ENCODE measurements around the gene TMEM164. TPM values are rescaled to one million over a fixed set of nuclear protein-coding genes. Genes with fewer than 3 reads are reported as not detected.

Gene TMEM164
- total RNA-seq, 1 donor from 2014 or later, result 48.3 TPM

DNA sequence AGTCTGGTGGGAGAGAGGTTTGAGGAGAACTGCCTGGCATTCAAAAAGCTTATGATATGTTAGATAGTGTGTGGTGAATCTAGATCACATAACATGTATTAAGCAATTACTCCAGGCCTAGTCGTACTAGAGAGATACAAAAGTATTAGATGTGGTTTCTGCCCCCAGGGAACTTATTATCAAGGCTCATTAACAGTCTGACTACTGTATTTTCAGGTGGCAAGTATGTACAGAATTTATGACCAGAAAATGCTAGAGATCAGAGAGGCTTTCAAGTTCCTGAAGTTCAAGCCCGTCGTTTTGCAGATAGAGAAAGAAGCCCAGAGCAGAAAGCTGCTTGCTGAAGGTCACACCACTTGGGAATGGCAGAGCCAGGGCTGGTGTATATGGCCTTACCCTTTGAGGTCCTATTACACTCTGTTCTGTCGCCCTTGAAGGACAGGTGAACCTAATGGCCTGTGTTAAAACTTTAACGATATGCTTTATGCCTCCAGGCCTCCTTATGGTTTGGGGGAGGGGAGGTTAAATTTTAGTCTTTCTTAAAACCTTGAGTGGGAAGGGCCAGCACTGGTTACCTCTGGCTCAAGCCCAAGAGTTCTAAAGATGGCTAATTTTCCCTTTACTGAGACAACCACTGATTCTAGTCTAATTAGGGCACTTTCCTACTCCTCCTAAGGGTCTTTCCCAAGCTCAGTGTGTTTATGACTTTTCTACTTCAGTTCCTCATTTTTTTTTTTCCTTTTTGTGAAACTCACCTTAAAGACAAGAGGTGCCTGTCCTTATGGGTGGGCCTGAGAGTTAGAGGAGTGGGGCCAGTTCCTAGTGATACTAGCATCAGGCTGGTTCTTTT is 19.9 kb downstream of the TMEM164 start:
- TF ChIP-seq, protein P1, sequence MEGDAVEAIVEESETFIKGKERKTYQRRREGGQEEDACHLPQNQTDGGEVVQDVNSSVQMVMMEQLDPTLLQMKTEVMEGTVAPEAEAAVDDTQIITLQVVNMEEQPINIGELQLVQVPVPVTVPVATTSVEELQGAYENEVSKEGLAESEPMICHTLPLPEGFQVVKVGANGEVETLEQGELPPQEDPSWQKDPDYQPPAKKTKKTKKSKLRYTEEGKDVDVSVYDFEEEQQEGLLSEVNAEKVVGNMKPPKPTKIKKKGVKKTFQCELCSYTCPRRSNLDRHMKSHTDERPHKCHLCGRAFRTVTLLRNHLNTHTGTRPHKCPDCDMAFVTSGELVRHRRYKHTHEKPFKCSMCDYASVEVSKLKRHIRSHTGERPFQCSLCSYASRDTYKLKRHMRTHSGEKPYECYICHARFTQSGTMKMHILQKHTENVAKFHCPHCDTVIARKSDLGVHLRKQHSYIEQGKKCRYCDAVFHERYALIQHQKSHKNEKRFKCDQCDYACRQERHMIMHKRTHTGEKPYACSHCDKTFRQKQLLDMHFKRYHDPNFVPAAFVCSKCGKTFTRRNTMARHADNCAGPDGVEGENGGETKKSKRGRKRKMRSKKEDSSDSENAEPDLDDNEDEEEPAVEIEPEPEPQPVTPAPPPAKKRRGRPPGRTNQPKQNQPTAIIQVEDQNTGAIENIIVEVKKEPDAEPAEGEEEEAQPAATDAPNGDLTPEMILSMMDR (IDR thresholded peaks at IDR 0.05; ENCODE audit: borderline replicate concordance), result no peak
- no peaks in the 10 kb centered on the region for H3K9me3 ChIP-seq (replicated peaks)
- peaks cover 10% of the 10 kb centered on the region for H3K36me3 ChIP-seq
- H3K27me3 ChIP-seq (ENCODE audit: low read depth), result no peaks in the 10 kb centered on the region
- H3K4me3 ChIP-seq, result no peak overlapping the region
- H3K4me1 ChIP-seq, result peaks cover 48% of the 10 kb centered on the region
- no peak for DNase-seq
- peak overlapping the region; percentile 79 for H3K27ac ChIP-seq (replicated peaks)
- intact Hi-C loops (cut with micrococcal nuclease), result no loop called here

DNA sequence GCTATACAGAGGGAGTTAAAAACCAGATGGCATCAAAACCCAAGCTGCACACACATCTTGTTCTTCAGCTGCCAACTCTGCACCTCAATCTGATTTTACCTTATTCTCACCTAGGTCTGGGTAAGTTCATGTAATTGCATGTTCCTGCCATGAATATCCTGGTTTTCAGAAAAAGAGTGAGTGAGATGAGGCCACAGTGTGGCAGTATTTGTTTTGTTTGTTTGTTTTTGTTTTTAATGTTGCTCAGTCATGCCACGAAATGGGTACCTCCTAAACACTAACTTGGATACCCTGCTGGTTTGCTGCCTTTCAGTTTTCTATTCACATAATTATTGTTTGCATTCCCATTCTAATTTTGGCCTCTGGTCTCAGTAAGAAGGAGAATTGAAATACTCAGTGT is 22.5 kb downstream of the TMEM164 start:
- Histone ChIP-seq H3K4me1 (peaks cover 47% of the 10 kb centered on the region), H3K27me3 (ENCODE audit: low read depth) (no peaks in the 10 kb centered on the region), H3K9me3 (replicated peaks) (no peaks in the 10 kb centered on the region), H3K27ac (replicated peaks) (peak overlapping the region; percentile 56), H3K4me3 (no peak overlapping the region), H3K36me3 (peaks cover 10% of the 10 kb centered on the region)
- TF ChIP-seq, protein P1 (IDR thresholded peaks at IDR 0.05; ENCODE audit: borderline replicate concordance), result no peak
- intact Hi-C loops (cut with micrococcal nuclease), result no loop called here
- DNase-seq, result no peak

DNA sequence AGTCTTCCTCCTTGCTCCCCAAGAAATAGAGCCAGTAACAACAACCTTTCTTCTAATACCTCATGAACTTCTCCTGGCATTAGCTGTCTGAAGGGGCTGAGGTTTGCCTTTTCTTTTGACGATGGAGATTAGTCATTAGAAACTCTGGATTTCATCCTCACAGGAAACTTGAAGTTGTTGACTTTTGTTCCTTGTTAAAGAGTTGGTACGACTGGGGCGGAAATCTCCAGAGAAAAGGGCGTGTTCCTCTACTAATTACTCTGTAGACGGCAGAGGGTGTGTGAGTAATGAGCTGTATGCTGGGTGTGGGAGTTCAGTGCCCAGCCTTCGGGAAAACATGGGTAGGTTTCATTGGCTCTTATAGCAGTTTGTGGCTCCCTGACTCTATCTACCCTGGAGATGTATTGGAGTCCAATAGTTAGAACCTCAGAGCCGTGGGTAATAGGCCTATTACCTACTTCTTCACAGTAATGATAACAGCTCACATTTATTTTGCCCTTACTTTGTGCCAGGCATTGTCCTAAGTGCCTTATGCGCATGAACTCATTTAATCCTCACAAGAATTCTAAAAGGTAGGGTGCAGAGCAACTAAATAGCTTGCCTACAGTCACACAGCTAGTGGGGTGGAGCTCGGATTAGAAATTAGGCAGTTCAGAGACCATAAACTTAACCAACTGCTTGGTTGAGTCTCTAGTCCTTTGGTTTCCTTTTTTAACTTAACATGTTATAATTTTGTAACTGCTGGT is 23.4 kb downstream of the TMEM164 start:
- no peak for DNase-seq
- Histone ChIP-seq H3K4me3 (no peak overlapping the region), H3K4me1 (peaks cover 43% of the 10 kb centered on the region), H3K27me3 (ENCODE audit: low read depth) (no peaks in the 10 kb centered on the region), H3K9me3 (replicated peaks) (no peaks in the 10 kb centered on the region), H3K36me3 (peaks cover 10% of the 10 kb centered on the region), H3K27ac (replicated peaks) (peak overlapping the region; percentile 56)
- intact Hi-C loops (cut with micrococcal nuclease), result no loop called here
- TF ChIP-seq, protein P1 (IDR thresholded peaks at IDR 0.05; ENCODE audit: borderline replicate concordance), result no peak

DNA sequence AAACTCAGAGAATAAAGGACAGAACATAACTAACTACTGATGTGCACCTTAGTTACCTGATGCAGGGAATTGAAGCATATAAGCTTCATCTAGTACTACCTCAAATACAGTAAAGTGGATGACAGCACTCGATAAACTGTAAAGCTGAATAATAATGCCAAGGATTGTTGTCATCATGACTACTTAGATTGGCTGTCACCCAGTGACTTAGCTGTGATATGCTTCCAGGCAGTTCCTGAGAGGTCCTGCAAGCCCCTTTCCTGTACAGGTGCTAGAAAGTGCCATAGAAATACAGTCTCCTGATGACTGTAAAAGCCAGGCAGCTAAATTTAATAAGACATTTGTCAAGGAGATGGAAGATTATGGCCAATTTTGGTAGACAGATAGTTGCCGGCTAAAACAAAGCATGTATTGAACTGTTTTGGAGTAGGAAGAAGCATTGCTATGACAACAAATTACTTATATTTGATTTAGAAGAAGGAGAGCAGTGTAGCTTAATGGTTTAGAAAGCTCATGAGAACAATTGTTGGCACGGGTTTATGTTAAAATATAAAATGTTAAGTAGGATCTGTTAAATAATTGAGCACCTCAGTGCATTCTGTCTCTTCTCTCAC is 29.7 kb downstream of the TMEM164 start:
- H3K36me3 ChIP-seq, result no peaks in the 10 kb centered on the region
- no peak overlapping the region for H3K4me3 ChIP-seq
- H3K9me3 ChIP-seq (replicated peaks), result no peaks in the 10 kb centered on the region
- H3K27ac ChIP-seq (replicated peaks), result peak overlapping the region; percentile 16
- H3K27me3 ChIP-seq (ENCODE audit: low read depth), result no peaks in the 10 kb centered on the region
- DNase-seq, result no peak
- intact Hi-C loops (cut with micrococcal nuclease), result no loop called here
- TF ChIP-seq, protein P1 (IDR thresholded peaks at IDR 0.05; ENCODE audit: borderline replicate concordance), result no peak
- H3K4me1 ChIP-seq, result peaks cover 32% of the 10 kb centered on the region

DNA sequence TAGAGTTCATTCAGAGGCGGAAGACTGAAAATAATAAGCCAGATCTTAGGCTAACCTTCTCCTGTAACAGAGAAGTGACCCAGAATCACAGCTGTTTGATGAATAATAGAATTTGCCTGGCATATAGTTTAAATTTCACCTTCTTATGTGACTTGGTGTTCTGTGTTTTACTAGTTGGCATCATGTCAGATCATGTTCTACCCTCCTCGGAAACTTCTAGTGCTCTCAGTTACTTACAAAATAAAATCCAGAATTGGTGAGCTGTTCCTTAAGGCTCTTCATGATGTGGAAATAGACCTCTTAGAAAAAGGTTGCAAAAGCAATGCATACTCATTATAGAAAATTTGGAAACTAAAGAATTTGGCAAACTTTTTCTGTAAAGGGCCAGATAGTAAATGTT is 31.1 kb downstream of the TMEM164 start:
- no peak for DNase-seq
- Histone ChIP-seq H3K4me1 (peaks cover 30% of the 10 kb centered on the region), H3K36me3 (no peaks in the 10 kb centered on the region), H3K27me3 (ENCODE audit: low read depth) (no peaks in the 10 kb centered on the region), H3K9me3 (replicated peaks) (no peaks in the 10 kb centered on the region), H3K4me3 (no peak overlapping the region), H3K27ac (replicated peaks) (peak overlapping the region; percentile 19)
- intact Hi-C loops (cut with micrococcal nuclease), result no loop called here
- TF ChIP-seq, protein P1 (IDR thresholded peaks at IDR 0.05; ENCODE audit: borderline replicate concordance), result no peak

Measured in left ventricle myocardium inferior (tissue), 1 donor.